ENCODE results near the gene OLFM2.
"Not testable (repeated sequence)": the region's sequence is repeated elsewhere in the genome, so short reads cannot be mapped to it uniquely, and the experiment has no call there.

The OLFM2 gene

GRCh38 chr19:9936326-9937000 lies at the start of gene OLFM2:
Gene OLFM2, minus strand, starts transcription at chr19:9936515. Its CDS starts 149 bp downstream, at chr19:9936366.
- DNase-seq: peak; percentile 35

DNA sequence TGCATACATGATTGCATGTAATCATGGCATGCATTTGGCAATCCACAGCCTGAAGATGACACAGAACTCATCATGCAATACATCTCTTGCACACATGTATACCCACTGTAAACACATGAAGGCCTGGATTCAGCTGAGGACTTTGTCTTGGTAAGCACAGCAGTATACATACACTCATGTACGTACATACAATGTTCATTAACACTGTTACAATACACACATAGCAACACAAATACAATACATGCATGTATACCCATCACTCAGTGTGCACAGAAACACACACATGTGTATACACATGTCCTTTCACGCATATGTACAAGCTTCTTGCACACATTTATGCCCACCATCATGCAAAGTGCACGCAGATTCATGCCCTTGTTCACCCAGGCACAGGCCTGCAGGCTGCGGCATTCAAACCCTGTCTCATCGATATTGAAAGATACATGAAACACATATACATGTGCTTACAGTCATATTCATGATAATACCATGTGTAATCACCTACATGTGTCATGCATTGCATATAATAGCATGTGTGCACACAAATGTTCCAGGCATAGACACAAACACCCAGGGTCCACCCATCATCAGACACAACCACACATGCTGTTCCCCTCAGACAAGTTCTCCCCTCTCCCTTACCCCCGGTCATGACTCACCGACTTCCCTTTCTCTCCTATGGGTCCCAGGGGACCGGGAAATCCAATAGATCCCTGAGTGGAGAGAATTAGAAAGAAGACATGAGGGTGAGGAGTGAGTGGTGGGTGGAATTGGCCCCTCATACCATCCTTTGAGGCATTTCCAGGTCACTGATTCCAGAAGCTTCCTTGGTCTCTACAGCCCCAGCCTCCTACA lies 45.3 kb upstream of the OLFM2 start:
- DNase-seq: no peak

DNA sequence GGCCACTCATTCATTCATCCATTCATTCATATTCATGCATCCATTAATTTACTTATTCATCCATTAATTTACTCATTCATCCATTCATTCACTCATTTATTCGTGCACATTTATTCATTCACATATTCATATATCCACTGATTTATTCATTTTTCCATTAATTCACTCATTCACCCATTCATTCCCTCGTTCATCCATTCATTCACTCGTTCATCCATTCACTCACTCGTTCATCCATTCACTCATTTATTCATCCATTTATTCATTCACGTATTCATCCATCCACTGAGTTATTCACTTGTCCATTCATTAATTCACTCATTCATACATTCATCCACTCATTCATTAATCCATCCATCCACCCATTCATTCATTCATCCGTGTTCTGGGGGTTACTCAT lies 35.8 kb upstream of the OLFM2 start:
- DNase-seq: no peak

- DNase-seq: no peak
Measured at GRCh38 chr19:9971166-9971897, 35.0 kb upstream of the OLFM2 start.

DNA sequence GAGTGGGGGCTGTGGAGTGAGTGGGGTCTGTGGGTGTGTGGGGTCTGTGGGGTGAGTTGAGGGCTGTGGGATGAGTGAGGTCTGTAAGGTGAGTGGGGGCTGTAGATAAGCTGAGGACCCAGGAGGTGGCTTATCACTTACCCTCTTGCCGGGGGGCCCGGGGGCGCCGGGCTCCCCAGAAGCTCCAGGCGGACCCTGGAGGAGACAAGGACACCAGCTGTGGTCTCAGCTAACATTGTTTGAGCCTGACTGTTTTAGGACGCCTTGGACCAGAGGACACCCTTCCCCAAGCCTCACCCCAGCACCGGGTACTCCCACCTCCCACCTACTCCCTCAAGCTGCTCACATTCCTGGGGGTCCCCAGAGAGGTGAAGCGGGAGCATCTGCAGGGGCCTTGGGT lies 34.2 kb upstream of the OLFM2 start:
- no peak for DNase-seq

- no peak for DNase-seq
Measured at GRCh38 chr19:9969688-9969975, 33.3 kb upstream of the OLFM2 start.

- no peak for DNase-seq
Measured at GRCh38 chr19:9968820-9969687, 32.7 kb upstream of the OLFM2 start.

GRCh38 chr19:9967326-9967725 lies 31.0 kb upstream of the OLFM2 start:
- DNase-seq: no peak

- DNase-seq: no peak
Measured at GRCh38 chr19:9966448-9966847, 30.1 kb upstream of the OLFM2 start.

GRCh38 chr19:9966024-9966423 lies 29.7 kb upstream of the OLFM2 start:
- DNase-seq: no peak

GRCh38 chr19:9962623-9963290 lies 26.4 kb upstream of the OLFM2 start:
- DNase-seq: no peak

GRCh38 chr19:9961103-9961502 lies 24.8 kb upstream of the OLFM2 start:
- DNase-seq: no peak

DNA sequence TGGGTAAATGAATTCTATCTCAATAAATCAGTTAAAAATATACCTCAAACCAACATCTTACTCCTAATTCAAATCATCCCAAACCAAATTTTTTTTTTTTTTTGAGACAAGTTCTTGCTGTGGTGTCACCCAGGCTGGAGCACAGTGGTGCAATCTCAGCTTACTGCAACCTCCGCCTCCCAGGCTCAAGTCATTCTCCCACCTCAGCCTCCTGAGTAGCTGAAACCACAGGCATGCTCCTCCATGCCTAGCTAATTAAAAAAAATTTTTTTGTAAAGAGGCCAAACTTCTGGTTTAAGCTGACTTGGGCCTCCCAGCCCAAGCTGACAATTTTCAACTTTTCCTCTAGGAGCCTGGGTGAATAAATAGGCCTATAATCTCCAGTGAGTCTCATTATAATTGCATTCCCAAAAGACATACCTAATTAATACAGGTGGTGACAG lies 22.1 kb upstream of the OLFM2 start:
- no peak for DNase-seq

GRCh38 chr19:9956956-9957355 lies 20.6 kb upstream of the OLFM2 start:
- no peak for DNase-seq

GRCh38 chr19:9953802-9954542 lies 17.7 kb upstream of the OLFM2 start:
- no peak for DNase-seq

- no peak for DNase-seq
Measured at GRCh38 chr19:9952276-9952675, 16.0 kb upstream of the OLFM2 start.

DNA sequence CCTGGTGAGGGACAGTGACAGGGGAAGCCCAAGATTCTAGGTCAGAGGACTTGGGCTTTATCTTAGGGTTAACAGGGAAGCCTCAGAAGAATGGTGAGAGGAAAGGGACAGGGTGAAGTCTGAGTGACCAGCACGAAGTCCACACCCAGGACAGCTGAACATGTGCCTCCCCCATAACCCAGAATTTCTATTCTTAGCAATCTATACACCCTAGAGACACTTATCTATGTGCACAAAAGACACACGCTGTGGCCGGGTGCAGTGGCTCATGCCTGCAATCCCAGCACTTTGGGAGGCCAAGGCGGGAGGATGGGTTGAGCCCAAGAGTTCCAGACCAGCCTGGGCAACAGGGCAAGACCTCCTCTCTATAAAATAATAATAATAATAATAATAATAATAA lies 11.1 kb upstream of the OLFM2 start:
- DNase-seq: no peak

GRCh38 chr19:9946528-9947125 lies 10.3 kb upstream of the OLFM2 start:
- DNase-seq: not testable (repeated sequence)

DNA sequence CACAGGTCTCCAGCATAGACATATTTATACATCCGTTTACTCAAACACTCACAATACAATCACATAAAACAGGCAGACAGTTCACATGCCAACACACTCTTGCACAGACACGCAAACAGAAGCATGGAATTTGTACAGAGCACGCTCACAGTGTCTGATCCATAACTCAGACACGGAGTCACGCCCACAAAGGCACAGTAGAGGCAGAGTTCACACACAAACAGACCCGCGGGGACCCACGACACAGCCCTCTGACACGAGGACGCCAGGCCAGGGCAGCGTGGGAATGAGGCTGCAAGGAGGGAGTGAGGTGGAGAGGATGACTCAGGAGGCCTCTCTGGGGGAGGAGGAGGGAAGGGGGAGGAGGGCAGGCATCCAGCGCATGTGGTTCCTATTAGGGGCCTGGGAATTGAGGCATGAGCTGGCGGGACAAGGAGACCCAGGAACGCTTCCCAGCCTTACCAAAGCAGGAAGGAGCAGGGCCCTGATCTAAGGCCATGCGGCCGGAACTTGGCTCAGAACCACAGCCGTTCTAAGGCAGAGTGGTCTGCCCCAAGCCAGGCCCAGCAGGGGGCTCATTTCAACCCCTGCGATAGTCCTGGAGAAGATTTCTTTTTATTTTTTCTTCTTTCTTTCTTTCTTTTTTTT lies 9.1 kb upstream of the OLFM2 start:
- no peak for DNase-seq

GRCh38 chr19:9943744-9944143 lies 7.4 kb upstream of the OLFM2 start:
- no peak for DNase-seq

DNA sequence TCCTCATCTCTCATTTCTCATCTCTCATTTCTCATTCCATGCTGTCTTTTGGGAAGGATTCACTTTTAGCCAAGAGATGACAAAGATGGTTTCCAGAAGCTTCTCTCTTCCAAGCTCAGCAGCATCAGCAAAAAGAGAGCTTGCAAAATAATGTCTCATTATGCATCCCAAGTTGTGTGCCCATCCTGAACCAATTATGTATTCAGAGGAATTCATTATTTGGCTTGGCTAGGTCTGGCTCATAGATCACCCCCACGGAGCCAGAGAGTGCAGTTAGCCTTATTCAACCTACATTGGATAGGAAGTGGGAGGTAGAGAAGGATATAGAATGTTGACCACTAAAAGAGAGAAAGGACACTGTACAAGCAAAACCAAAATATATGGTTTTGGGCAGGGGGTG lies 5.4 kb upstream of the OLFM2 start:
- no peak for DNase-seq
